Activated CD8-positive, alpha-beta memory T cell treated with anti-CD3 and anti-CD28 coated beads for 36 hours (primary cell): ENCODE measurements around the gene HOXD1. TPM values are rescaled to one million over a fixed set of nuclear protein-coding genes. Genes with fewer than 3 reads are reported as not detected.

ENCODE experiments used
- CTCF ChIA-PET: fragments of 350-600 bp; sonication (Branson Sonifier 250); formaldehyde crosslinking; loops from one replicate; lab custom pipeline; 2021; ENCODE audit warnings: antibody characterized with exemption; lab: Charles Lee
- POLR2A ChIA-PET: fragments of 350-600 bp; sonication (Branson Sonifier 250); formaldehyde crosslinking; loops from one replicate; lab custom pipeline; 2021; ENCODE audit warnings: antibody characterized with exemption; lab: Charles Lee
- total RNA-seq, 2 experiments: library from RNA; stranded (reverse); gene quantifications; one replicate each; pipeline ENCODE4 v1.2.3, GENCODE V29; 2021

Gene HOXD1
- total RNA-seq, 2 experiments from 2014 or later = not detected

- ChIA-PET CTCF (interaction anchor here (0.5 kb wide), 1 partner anchor 57 kb away, joined by 3 read pairs; no protein-coding TSS in a partner anchor), POLR2A (no interaction called here)
These were observed 36.8 kb upstream of the HOXD1 start, which contains the start of gene HOXD4 for GRCh38 chr2:176151442-176152287. Gene HOXD4 (plus strand): TSS chr2:176151550. CDS start chr2:176151634, 84 bp downstream.

- ChIA-PET CTCF (interaction anchor here (0.8 to 1.2 kb wide), 3 partner anchors 9 to 25 kb away, joined by 3 to 4 read pairs (median 3); no protein-coding TSS in a partner anchor), POLR2A (no interaction called here)
These were observed 35.9 kb upstream of the HOXD1 start for GRCh38 chr2:176152350-176153181.

DNA sequence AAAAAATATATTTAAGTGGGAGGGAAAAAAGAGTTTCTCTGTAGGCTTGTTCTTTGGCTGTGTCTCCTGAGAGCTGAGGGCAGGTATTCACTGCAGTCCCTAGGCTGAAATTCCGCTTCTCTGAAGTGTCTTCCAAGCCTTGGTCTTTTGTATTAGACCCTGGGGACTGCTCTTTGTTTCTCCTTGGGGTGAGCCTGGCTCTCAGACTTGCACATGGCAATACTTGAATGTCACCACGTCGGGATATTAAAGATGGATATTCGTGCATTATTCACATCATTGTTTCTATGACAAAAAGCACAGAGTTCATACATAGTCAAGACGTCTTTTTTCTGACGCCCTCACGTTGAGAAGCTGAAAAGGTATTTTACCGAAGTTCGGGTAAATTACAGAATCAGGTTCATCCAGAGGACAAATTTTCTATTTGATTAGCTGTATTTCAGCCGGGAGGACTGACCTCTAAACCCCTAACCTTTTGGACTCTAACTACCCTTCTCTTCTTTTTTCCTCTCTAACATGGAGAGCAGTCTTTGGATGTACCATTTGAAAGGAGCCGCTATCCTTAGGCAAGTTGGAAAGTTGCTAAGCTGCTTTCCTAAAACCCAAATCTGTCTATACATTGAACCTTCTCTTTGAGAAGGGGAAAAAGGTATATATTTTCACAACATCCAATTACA, 33.8 kb upstream of the HOXD1 start:
- POLR2A ChIA-PET = no interaction called here
- CTCF ChIA-PET = interaction anchor here (0.6 kb wide), 1 partner anchor 498 kb away, joined by 3 read pairs; no protein-coding TSS in a partner anchor

- ChIA-PET POLR2A (no interaction called here), CTCF (no interaction called here)
These were observed 33.0 kb upstream of the HOXD1 start for GRCh38 chr2:176155356-176156044.

- POLR2A ChIA-PET = no interaction called here
- CTCF ChIA-PET = no interaction called here
These were observed 32.1 kb upstream of the HOXD1 start for GRCh38 chr2:176156301-176156806.

- CTCF ChIA-PET = no interaction called here
- POLR2A ChIA-PET = no interaction called here
These were observed 31.5 kb upstream of the HOXD1 start, which contains the start of gene HOXD3 for GRCh38 chr2:176156807-176157498. Gene HOXD3 (plus strand): TSS chr2:176157307. CDS start chr2:176169115, 11,808 bp downstream.

GRCh38 chr2:176157499-176158185, 30.8 kb upstream of the HOXD1 start:
- POLR2A ChIA-PET = no interaction called here
- CTCF ChIA-PET = interaction anchor here (0.7 to 1.5 kb wide), 2 partner anchors 30 to 1258 kb away, joined by 4 read pairs; no protein-coding TSS in a partner anchor

DNA sequence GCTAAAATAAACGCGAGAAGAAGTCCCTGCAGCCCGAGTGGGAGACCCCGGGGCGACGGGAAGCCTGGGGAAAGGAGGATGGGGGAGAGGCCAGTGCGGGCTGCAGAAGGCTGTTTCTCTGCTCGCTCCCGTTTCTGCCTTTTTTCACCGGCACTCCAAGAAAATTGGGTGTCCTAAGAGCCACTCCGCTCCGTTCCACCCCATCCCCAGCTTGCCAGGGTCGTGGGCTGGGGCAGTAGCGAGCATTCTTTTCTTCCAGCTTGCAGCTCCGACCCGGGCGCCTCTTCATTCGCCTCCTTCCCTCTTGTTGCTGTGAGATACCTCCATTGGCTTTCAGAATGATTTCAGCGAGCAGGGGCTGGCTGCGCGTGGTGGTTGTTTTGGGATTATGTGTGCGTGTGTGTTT, 30.3 kb upstream of the HOXD1 start:
- CTCF ChIA-PET = interaction anchor here (0.7 to 1.5 kb wide), 2 partner anchors 31 to 1259 kb away, joined by 4 read pairs; no protein-coding TSS in a partner anchor
- POLR2A ChIA-PET = no interaction called here

- ChIA-PET POLR2A (no interaction called here), CTCF (interaction anchor here (1.5 kb wide), 1 partner anchor 32 kb away, joined by 4 read pairs; no protein-coding TSS in a partner anchor)
These were observed 29.4 kb upstream of the HOXD1 start for GRCh38 chr2:176158855-176159662.

- POLR2A ChIA-PET = no interaction called here
- CTCF ChIA-PET = interaction anchor here (0.7 to 0.9 kb wide), 2 partner anchors 19 to 447 kb away, joined by 3 read pairs; no protein-coding TSS in a partner anchor
These were observed 28.7 kb upstream of the HOXD1 start for GRCh38 chr2:176159663-176160250.

GRCh38 chr2:176160251-176160985, 28.1 kb upstream of the HOXD1 start:
- CTCF ChIA-PET = interaction anchor here (0.7 to 1.2 kb wide), 3 partner anchors 20 to 446 kb away, joined by 3 to 4 read pairs (median 3); no protein-coding TSS in a partner anchor
- POLR2A ChIA-PET = no interaction called here

DNA sequence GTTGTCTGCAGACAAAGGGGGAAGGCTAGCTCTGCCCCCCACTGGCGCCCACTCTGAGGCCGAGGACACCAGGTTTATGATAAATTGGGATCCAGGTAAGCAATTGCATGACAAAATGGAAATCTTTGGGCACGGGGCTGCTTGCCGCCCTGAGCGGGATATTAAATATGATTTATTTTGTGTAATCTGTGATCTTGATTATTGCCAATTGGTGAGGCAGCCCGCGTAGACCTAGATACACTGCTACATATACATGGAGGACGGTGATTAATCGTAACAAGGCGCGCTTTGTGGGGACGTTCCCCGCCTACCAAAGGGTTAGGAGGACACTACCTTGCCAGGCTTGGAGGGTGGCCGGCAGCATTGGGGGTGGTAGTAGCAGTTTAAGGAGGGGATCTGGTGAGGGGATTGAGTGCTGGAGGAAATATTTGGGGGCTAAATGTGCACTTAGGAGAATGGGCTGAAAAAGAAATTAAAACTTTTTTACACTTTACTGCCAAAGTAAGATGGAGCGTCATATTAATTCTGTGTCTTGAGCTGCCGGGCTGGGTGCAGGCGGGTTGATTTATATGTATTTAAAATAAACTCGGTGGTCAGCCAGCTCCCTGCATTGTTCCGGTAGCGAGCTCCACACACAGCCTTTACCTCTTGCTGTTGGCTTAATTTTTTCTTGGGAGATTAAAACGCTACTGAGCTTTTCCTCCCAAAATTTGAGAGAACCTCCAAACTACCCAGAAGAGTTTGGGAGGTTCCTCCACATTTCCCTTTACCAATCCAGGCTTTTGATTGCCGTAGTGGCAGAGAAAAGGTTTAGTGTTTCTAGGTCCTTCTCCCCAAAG, 27.3 kb upstream of the HOXD1 start:
- POLR2A ChIA-PET = no interaction called here

DNA sequence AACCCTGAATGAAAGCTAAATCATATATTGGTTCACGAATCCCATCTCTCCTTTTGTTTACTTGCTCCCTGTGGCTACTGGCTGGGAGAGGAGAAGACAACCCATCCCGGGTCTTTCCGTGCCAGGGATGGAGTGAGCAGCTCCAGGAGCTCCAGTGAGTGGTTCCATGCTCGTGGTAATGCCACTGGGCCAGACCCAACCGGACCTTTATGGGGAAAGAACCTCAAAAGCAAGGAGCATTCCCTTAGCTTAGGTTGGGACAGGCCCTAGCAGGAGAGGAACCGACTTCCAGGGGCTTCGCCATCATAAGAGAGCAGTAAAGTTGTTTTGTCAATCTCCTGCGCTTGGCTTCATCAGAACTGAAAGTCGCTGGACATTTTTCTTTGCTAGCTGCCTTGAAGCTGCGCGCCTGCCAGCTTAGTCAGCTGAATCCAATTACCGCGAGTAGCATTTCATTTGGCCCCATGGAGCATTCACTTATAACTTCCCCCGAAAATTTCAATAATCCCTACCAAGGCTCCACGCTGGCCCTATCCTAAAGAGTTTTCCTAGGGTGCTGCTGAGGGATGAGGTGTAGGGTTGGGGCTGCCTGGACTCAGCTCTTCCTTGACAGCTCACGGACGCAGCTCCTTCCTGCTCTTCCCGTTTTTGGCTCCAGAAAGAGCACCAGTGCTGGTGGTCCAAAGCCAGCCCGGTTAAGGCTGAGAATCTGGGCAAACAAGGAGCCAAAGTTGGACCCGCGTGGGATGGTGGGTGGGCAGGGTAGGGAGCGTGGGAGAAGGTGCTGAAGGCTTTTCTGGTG, 26.4 kb upstream of the HOXD1 start:
- ChIA-PET CTCF (interaction anchor here (0.7 to 1.3 kb wide), 5 partner anchors 9 to 293 kb away, joined by 3 to 4 read pairs (median 4); no protein-coding TSS in a partner anchor), POLR2A (no interaction called here)

More for the DNA sequence above, 27.3 kb upstream of the HOXD1 start:
- CTCF ChIA-PET = interaction anchor here (0.7 to 1.3 kb wide), 4 partner anchors 8 to 293 kb away, joined by 3 to 4 read pairs (median 4); no protein-coding TSS in a partner anchor
